8988T (cell line): ENCODE measurements around the gene CD200R1.
"Not testable (repeated sequence)": the region's sequence is repeated elsewhere in the genome, so short reads cannot be mapped to it uniquely, and the experiment has no call there.

Source experiments
- DNase-seq: peaks from one replicate; pipeline ENCODE4 v3.0.0; 2011

The CD200R1 gene

DNA sequence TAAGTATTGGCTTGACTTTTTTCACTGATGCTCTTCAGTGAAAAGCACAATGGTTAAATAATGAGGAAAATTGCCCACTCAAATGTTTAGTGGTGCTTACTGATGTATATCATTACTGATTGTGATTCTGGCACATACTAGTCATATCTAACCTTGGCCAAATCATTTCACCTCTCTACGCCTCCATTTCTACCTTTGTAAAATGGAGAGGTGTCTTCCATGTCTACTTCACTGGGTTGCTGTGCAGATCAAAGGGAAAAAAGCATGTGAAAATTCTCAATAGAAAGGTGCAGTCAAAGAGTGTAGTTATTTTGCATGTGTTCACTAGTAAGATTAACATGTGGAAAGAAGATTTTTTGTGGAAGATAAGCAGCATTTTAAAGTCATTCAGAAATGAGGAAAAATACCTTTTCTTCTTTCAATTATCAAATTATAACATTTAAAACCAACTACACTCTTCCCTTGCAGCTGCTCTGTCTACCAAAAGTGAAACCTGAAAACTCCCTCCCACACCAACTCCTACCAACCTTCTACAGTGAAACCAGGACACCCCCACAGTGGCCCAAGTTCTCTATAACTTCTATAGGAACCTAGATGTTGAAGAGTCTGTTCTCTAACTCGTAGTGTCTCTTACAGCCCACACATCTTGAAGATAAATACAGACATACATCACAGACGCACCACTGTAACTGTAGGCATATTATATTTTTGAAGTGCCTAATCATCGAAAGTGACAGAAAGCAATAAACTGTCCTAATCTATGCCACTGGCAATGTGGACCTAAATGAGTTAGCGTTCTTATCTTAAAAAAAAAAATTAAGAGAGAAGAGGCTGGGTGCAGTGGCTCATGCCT is 1.4 kb downstream of the CD200R1 start:
- DNase-seq: no peak

DNA sequence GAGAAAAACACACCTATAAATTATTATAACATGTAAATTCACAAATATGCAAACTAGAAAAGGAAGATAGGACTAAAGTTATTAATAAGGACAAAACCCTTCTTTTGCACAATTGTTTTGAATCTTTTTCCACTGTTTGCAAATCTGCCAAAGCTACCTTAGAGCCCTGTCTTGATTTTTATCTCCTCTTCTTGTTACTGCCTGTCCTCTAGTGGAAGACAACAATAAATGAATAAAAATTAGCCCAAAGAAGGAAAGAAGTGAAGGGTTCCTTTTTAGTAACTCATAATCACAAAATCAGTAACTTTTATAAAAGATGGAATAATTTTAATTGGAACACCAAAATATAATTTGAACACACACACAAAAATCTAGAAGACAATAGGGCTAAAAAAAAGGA is 2.7 kb downstream of the CD200R1 start:
- DNase-seq: no peak

DNA sequence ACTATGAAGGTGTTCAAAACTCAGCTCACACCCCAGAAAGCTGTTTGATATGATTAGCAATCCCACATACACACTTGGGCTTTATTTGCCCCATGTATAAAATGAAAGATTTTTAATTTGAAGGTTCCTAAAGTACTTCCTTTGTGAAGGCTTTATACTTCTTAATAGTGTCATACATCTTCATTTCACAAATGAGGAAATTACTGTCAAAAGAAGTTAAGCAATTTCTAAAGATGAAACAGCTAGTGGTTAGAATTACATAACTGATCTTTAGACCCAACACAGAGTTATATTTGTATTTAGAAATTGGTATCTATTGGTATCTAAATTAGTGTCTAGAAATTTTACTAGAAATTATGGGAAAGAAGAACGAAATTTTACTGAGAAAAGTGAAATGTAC is 7.1 kb downstream of the CD200R1 start:
- DNase-seq: no peak

DNA sequence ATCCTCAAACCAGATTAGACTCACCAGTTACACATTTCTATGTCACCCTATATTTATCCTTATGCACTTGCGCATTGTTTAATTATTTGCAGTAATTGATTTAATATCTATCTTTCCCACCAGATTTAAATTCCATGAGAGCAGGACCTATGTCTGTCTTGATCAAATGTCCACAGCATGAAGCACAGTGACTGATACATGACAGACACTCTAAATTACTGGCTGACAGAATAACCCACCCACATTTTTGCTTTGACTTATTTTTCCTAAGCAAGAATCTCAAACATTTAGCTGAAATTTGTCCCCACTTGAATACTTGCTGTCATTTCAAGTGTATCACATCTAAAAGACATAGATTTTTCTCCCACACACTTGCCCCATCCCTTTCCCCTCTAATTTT is 7.5 kb downstream of the CD200R1 start:
- no peak for DNase-seq

- DNase-seq: no peak
These were observed 8.3 kb downstream of the CD200R1 start for GRCh38 chr3:112966633-112967032.

DNA sequence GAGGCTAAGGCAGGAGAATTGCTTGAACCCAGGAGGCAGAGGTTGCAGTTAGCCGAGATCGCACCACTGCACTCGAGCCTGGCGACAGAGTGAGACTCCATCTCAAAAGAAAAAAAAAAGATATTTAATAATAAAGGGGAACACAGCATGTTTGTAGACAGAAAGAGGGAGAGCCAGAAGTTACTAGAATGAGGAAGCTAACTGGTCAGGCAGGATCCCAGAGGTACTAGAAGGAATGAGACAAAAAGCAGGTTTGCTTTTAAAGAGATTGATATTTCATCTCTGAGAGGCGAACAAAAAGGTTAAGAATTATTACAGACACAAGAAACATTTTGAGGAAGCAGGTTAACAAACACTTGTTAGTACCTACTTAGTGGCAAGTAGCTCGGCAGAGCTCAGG is 9.2 kb downstream of the CD200R1 start:
- no peak for DNase-seq

GRCh38 chr3:112963683-112964082 is 11.2 kb downstream of the CD200R1 start:
- DNase-seq: no peak

GRCh38 chr3:112958811-112959560 is 15.9 kb downstream of the CD200R1 start:
- DNase-seq: no peak

DNA sequence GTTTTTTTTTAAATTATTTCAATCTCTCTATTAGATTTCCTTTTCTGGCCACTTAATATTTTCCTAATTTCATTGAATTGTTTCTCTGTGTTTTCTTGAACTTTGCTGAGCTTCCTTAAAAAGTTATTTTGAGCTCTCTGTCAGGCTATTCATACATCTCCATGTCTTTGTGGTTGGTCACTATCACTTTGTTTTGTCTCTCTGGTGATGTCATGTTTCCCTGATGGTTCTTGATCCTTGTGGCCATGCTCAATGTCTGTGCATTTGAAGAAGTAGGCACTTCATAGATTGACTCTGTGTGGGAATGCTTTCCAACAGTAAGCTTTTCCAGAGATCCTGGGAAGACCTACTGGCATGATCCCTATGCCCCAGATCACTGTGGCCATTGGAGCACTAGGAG is 18.6 kb downstream of the CD200R1 start:
- no peak for DNase-seq

DNA sequence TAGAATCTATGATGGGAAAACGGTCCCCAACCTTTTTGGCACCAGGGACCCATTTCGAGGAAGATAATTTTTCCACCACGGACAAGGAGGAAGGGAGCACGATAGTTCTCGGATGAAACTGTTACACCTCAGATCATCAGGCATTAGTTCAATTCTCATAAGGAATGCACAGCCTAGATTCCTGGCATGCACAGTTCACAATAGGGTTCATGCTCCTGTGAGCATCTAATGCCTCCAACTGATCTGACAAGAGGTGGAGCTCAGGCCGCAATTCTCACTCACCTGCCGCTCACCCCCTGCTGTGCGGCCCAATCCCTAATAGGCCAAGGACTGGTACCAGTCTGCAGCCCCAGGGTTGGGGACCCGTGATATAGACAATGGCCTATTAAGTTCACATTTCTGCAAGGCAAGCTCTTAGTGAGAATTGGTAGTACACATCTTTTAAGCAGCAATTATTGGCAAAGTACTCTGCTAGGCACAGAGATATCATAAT is 26.5 kb downstream of the CD200R1 start:
- no peak for DNase-seq

GRCh38 chr3:112931736-112932521 is 43.0 kb downstream of the CD200R1 start:
- no peak for DNase-seq

DNA sequence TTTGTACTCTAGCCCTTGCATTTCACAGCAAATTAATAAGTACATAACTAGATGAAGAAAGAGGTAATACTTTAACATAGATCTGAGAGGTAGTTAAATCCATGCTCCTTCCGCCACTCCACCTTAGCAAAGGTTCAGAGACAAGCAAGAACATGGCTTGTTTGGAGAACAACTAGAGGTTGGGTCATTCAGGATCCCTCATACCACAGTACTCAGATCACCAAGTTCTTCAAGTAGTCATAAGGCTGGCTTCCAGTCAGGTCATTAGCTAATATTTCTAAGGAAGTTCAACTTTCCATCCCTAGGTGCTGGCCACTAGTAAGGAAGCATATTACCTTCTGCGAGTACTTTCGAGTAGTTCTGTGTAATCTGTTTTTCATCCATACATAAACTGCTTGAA is 44.1 kb downstream of the CD200R1 start:
- DNase-seq: no peak

GRCh38 chr3:112925969-112926368 is 48.9 kb downstream of the CD200R1 start:
- no peak for DNase-seq

DNA sequence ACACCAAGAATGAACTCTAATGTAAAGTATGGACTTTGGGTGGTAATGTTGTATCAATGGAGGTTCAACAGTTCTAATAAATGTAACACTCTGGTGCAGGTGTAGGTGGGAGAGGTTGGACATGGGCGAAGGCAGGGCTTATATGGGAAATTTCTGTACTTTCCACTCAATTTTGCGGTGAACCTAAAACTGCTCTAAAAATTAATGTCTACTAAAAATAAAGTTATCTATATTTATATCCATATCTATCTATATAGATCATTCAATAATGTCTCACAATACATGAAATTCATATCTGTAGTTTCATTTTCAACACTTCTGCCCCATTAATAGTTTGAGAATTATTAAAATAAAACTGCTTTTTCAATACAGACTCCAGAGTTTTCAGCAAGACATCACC is 49.3 kb downstream of the CD200R1 start:
- no peak for DNase-seq

DNA sequence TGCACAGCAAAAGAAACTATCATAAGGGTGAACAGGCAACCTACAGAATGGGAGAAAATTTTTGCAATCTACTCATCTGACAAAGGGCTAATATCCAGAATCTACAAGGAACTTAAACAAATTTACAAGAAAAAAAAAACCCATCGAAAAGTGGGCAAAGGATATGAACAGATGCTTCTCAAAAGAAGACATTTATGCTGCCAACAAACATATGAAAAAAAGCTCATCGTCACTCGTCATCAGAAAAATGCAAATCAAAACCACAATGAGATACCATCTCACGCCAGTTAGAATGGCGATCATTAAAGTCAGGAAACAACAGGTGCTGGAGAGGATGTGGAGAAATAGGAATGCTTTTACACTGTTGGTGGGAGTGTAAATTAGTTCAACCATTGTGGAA is 55.4 kb downstream of the CD200R1 start:
- not testable (repeated sequence) for DNase-seq

DNA sequence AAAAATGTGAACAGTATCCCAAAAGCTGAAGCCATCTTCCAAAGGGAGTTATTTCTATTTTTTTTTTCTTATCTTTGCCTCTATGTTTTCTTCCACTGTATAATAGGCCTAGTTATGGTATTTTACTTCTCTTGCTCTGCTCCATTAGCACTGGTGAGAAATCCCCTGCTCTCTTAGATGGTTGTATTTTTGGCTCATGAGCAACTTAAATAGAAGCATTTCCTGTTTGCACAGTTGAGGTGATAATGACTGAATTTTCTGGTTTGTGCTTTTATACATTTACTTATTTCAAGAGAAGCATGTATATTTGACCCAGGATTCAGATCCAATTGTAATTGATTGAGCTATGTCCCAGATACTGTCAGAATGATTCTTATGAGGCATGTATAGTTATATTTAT is 66.7 kb downstream of the CD200R1 start:
- no peak for DNase-seq

- DNase-seq: no peak
These were observed 70.1 kb downstream of the CD200R1 start for GRCh38 chr3:112904786-112905185.

- no peak for DNase-seq
These were observed 74.8 kb downstream of the CD200R1 start for GRCh38 chr3:112900113-112900512.

DNA sequence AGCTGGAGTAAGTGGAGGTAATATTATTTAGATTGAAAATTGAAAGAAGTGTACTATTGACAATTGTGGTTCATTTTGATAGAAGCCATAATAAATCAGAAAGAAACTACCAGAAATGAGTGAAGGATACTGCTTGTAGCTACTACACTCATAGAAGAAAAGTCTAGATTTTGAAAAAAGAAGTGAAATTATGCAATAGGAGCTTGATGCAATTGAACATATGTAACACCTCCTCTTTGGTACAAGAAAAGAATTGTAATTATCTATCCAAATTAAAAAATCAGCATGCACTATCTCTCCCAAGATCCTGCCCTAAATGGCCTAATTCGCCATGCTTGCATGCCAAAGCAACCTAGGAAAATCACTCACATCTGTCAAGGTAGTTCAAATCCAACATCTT is 77.1 kb downstream of the CD200R1 start:
- DNase-seq: no peak

DNA sequence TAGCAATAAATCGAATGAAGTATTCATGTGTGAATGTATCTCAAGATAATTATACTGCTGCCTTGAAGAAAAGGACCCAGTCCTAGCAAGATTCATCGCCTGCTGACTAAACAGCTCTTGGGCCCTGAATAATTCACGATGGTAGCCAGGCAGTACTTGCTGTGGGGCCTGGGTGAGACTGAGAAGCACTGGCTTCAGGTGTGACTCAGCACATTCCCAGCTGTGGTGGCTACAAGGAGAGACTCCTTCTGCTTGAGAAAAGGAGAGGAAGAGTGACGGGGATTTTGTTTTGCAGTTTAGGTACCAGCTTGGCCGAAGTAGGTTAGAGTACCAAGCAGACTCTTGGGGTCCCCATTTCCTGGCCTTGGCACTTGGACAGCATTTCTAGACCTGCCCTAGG is 80.6 kb downstream of the CD200R1 start:
- DNase-seq: no peak

DNA sequence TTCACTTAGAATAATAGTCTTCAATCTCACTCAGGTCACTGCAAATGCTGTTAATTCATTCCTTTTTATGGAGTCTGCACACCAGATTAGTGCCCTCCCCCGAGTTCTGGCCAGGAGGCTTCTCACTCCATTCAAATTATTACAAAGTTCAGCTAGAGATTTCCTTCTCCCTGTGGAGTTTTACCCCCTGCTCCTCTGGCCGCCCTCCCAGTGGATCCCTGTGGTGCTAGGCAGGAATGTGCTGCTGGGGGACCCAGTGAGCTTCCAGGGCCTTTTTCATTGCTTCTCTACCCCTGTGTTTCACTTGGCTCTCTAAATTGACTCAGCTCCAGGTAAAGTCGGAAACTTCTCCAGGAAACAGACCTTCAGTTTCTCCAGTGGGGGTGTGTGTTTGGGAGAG is 85.5 kb downstream of the CD200R1 start:
- no peak for DNase-seq

GRCh38 chr3:112888381-112889085 is 86.4 kb downstream of the CD200R1 start:
- DNase-seq: no peak
